ENCODE data around the gene IRF2BPL.
A peak's percentile ranks its signal among the peaks of the same experiment; 100 is the strongest.

Gene IRF2BPL

GRCh38 chr14:77053046-77053841 is 24.7 kb upstream of the IRF2BPL start:
- H3K27me3 ChIP-seq (ENCODE audit: insufficient read depth, poor library complexity, severe bottlenecking): no peaks in the 10 kb centered on the region
- H3K4me3 ChIP-seq (replicated peaks; ENCODE audit: insufficient read depth, low read length): no peak overlapping the region
- peak in 1 of 2 experiments; percentile 29 for DNase-seq (ENCODE audit: low read depth in 1 of 2, low spot score in 1 of 2)
- TF ChIP-seq SPI1 (IDR thresholded peaks at IDR 0.05; ENCODE audit: borderline replicate concordance, low read depth) (no peak), GABPA (IDR thresholded peaks at IDR 0.05; ENCODE audit: low read depth) (no peak), CTCF (IDR thresholded peaks at IDR 0.05; ENCODE audit: insufficient read depth, low read length) (peak; percentile 11), POLR2AphosphoS5 (IDR thresholded peaks at IDR 0.05; ENCODE audit: low read depth) (no peak), REST (IDR thresholded peaks at IDR 0.05; ENCODE audit: insufficient replicate concordance, low read depth) (no peak)
- H3K27ac ChIP-seq (replicated peaks): no peak overlapping the region

GRCh38 chr14:77052281-77053044 is 24.0 kb upstream of the IRF2BPL start:
- TF ChIP-seq CTCF (IDR thresholded peaks at IDR 0.05; ENCODE audit: insufficient read depth, low read length) (no peak), POLR2AphosphoS5 (IDR thresholded peaks at IDR 0.05; ENCODE audit: low read depth) (no peak), SPI1 (IDR thresholded peaks at IDR 0.05; ENCODE audit: borderline replicate concordance, low read depth) (no peak), REST (IDR thresholded peaks at IDR 0.05; ENCODE audit: insufficient replicate concordance, low read depth) (no peak), GABPA (IDR thresholded peaks at IDR 0.05; ENCODE audit: low read depth) (no peak)
- H3K27ac ChIP-seq (replicated peaks): no peak overlapping the region
- H3K4me3 ChIP-seq (replicated peaks; ENCODE audit: insufficient read depth, low read length): no peak overlapping the region
- no peak for DNase-seq (ENCODE audit: low read depth in 1 of 2, low spot score in 1 of 2)
- no peaks in the 10 kb centered on the region for H3K27me3 ChIP-seq (ENCODE audit: insufficient read depth, poor library complexity, severe bottlenecking)

GRCh38 chr14:77051116-77051515 is 22.6 kb upstream of the IRF2BPL start:
- no peak overlapping the region for H3K4me3 ChIP-seq (replicated peaks; ENCODE audit: insufficient read depth, low read length)
- TF ChIP-seq CTCF (IDR thresholded peaks at IDR 0.05; ENCODE audit: insufficient read depth, low read length) (no peak), SPI1 (IDR thresholded peaks at IDR 0.05; ENCODE audit: borderline replicate concordance, low read depth) (no peak), POLR2AphosphoS5 (IDR thresholded peaks at IDR 0.05; ENCODE audit: low read depth) (no peak), REST (IDR thresholded peaks at IDR 0.05; ENCODE audit: insufficient replicate concordance, low read depth) (no peak), GABPA (IDR thresholded peaks at IDR 0.05; ENCODE audit: low read depth) (no peak)
- no peaks in the 10 kb centered on the region for H3K27me3 ChIP-seq (ENCODE audit: insufficient read depth, poor library complexity, severe bottlenecking)
- no peak overlapping the region for H3K27ac ChIP-seq (replicated peaks)
- DNase-seq (ENCODE audit: low read depth in 1 of 2, low spot score in 1 of 2): no peak

Measured in HL-60 (cell line).